ENCODE results near the gene MNT. TPM values are rescaled to one million over a fixed set of nuclear protein-coding genes. Genes with fewer than 3 reads are reported as not detected.

MNT gene
- total RNA-seq, 1 experiment from 2014 or later = 3.2 TPM

GRCh38 chr17:2363851-2364762, 36.8 kb downstream of the MNT start:
- no peak for DNase-seq (ENCODE audit: low read depth)

GRCh38 chr17:2363318-2363717, 37.5 kb downstream of the MNT start:
- DNase-seq (ENCODE audit: low read depth) = no peak

- no peak for DNase-seq (ENCODE audit: low read depth)
Measured at GRCh38 chr17:2362881-2363280, 38.0 kb downstream of the MNT start.

GRCh38 chr17:2362416-2362815, 38.4 kb downstream of the MNT start:
- no peak for DNase-seq (ENCODE audit: low read depth)

- DNase-seq (ENCODE audit: low read depth) = no peak
Measured at GRCh38 chr17:2362016-2362415, 38.8 kb downstream of the MNT start.

GRCh38 chr17:2361010-2361760, 39.7 kb downstream of the MNT start:
- no peak for DNase-seq (ENCODE audit: low read depth)

- no peak for DNase-seq (ENCODE audit: low read depth)
Measured at GRCh38 chr17:2357931-2358434, 42.9 kb downstream of the MNT start.

- no peak for DNase-seq (ENCODE audit: low read depth)
Measured at GRCh38 chr17:2357237-2357636, 43.6 kb downstream of the MNT start.

GRCh38 chr17:2354311-2354710, 46.5 kb downstream of the MNT start:
- DNase-seq (ENCODE audit: low read depth) = no peak

GRCh38 chr17:2351269-2351668, 49.6 kb downstream of the MNT start:
- DNase-seq (ENCODE audit: low read depth) = no peak

GRCh38 chr17:2347805-2348685, 52.8 kb downstream of the MNT start:
- DNase-seq (ENCODE audit: low read depth) = peak; percentile 53

GRCh38 chr17:2346475-2346874, 54.4 kb downstream of the MNT start:
- no peak for DNase-seq (ENCODE audit: low read depth)

- DNase-seq (ENCODE audit: low read depth) = no peak
Measured at GRCh38 chr17:2344528-2344927, 56.3 kb downstream of the MNT start.

- DNase-seq (ENCODE audit: low read depth) = peak; percentile 38
Measured at GRCh38 chr17:2343421-2343820, 57.4 kb downstream of the MNT start.

GRCh38 chr17:2338315-2338657, 62.6 kb downstream of the MNT start:
- no peak for DNase-seq (ENCODE audit: low read depth)

- DNase-seq (ENCODE audit: low read depth) = peak; percentile 55
Measured at GRCh38 chr17:2337544-2338314, 63.1 kb downstream of the MNT start.

- peak; percentile 35 for DNase-seq (ENCODE audit: low read depth)
Measured at GRCh38 chr17:2336852-2337543, 63.9 kb downstream of the MNT start, which contains the start of gene SGSM2. Gene SGSM2, plus strand, starts transcription at chr17:2337501. Its CDS starts 188 bp downstream, at chr17:2337689.

- DNase-seq (ENCODE audit: low read depth) = peak; percentile 89
Measured at GRCh38 chr17:2336215-2336851, 64.5 kb downstream of the MNT start, which contains the start of gene TSR1. Gene TSR1, minus strand, starts transcription at chr17:2336457. Its CDS starts 30 bp downstream, at chr17:2336427.

GRCh38 chr17:2335726-2336214, 65.1 kb downstream of the MNT start:
- DNase-seq (ENCODE audit: low read depth) = peak; percentile 49

All from M059J (cell line).